ENCODE data around the gene CFAP46.
"Not testable (repeated sequence)": the region's sequence is repeated elsewhere in the genome, so short reads cannot be mapped to it uniquely, and the experiment has no call there.

The CFAP46 gene

DNA sequence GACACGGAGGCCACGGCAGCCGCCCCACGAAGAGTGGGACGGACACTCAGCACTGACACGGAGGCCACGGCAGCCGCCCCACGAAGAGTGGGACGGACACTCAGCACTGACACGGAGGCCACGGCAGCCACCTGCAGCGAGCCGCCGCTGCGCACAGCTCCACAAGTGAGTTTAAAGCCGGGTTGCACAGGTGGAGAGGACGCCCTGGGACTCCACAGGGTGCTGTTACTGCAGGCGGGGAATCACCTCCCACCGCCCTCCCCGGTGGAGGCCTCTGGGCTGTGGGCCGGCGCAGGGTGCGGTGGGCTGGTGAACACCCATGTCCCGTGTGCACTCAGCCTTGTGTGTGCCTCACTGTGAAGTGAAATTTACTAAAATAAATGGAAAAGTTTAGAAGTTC lies 169.6 kb downstream of the CFAP46 start:
- H2BK15ac ChIP-seq (ENCODE audit: low read length); H3K9me3 ChIP-seq (replicated peaks in 1 of 2; ENCODE audit: control insufficient read depth in 2 of 2, insufficient read depth in 1 of 2, low read depth in 1 of 2, low read length in 2 of 2); H4K8ac ChIP-seq (ENCODE audit: low read depth, low read length); H2AK5ac ChIP-seq (ENCODE audit: low read depth, low read length); H3K36me3 ChIP-seq (replicated peaks in 1 of 2; ENCODE audit: control insufficient read depth in 2 of 2, insufficient read depth in 2 of 2, low read length in 2 of 2); H3K4me3 ChIP-seq (ENCODE audit: low read length in 2 of 2); H3K9ac ChIP-seq (ENCODE audit: low read depth, low read length, poor library complexity); H3K18ac ChIP-seq (ENCODE audit: low read length); H2BK12ac ChIP-seq (ENCODE audit: low read length); H3K79me1 ChIP-seq (ENCODE audit: low read depth, low read length); H3K23ac ChIP-seq (ENCODE audit: low read depth, low read length, poor library complexity); H3K27me3 ChIP-seq (ENCODE audit: control insufficient read depth in 3 of 3, insufficient read depth in 3 of 3, low read depth in 1 of 3, low read length in 3 of 3); H4K91ac ChIP-seq (ENCODE audit: low read depth, low read length, poor library complexity); H3K14ac ChIP-seq (ENCODE audit: low read length); H2BK5ac ChIP-seq (ENCODE audit: low read length); H2BK120ac ChIP-seq (ENCODE audit: low read depth, low read length); H3K4ac ChIP-seq (ENCODE audit: low read length); H2AFZ ChIP-seq (ENCODE audit: low read length); DNase-seq (ENCODE audit: low spot score); H3K4me1 ChIP-seq (ENCODE audit: control insufficient read depth in 2 of 2, insufficient read depth in 1 of 2, low read depth in 1 of 2, low read length in 2 of 2); H3K4me2 ChIP-seq (ENCODE audit: insufficient read depth, low read length, poor library complexity, severe bottlenecking); H3K27ac ChIP-seq (replicated peaks; ENCODE audit: low read length): not testable (repeated sequence)
- WGBS, 2 donors (ENCODE audit: extremely low coverage in 2 of 2, insufficient read length in 2 of 2, insufficient replicate concordance in 1 of 2), result no CpG with 5 or more reads among the region's 25 CpGs

DNA sequence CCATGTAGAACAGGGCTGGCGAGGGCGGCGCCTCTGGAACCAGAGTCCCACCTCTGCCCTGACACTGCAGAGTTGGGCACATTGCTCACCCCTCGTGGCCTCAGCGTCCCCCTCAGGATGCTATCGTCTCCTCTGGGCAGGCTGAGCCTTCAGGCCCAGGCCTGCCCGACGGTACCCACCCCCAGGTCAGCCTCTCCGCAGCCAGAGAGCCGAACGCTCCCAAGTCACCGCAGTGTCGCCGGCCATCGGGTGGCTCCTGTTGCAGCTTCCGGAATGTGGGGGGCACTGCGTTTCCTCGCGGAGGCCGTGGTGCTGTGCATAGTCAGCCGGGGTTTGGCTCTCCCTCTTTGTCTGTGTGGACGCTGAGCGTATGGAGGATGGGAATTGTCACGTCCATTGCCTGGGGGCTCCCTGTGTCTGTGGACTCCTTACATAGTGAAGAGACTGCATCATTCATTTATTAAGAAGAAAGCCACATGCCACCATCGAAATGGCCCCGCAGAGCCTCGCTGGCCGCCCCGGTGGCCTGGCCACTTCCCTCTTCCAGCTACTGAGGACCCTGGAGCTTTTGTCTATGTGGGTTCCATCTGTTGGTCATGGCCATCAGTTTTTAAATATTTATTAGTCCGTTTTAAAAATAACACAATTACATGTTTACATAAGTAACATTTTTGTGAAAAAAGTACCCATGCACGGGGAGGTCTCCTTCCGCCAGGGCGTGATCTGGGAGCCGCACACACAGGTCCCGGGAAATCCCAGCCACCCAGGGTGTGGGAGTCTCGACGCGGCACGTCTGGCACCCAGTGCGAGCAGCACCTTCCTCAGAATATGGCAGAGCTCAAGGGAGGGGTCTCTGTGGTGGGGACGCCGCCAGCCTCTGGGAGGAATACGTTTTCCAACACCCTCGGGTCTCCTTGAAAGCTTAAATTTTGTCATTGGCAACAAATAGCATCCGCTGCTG lies 172.0 kb downstream of the CFAP46 start:
- Histone ChIP-seq H3K36me3 (replicated peaks in 1 of 2; ENCODE audit: control insufficient read depth in 2 of 2, insufficient read depth in 2 of 2, low read length in 2 of 2) (peaks cover 3 to 5% of the 10 kb centered on the region in 2 donors), H3K27ac (replicated peaks; ENCODE audit: low read length) (no peak overlapping the region), H2AFZ (ENCODE audit: low read length) (no peak overlapping the region), H3K18ac (ENCODE audit: low read length) (peak overlapping the region; percentile 38), H3K4me2 (ENCODE audit: insufficient read depth, low read length, poor library complexity, severe bottlenecking) (no peak overlapping the region), H3K23ac (ENCODE audit: low read depth, low read length, poor library complexity) (peak overlapping the region; percentile 43), H3K4ac (ENCODE audit: low read length) (no peak overlapping the region), H4K91ac (ENCODE audit: low read depth, low read length, poor library complexity) (no peak overlapping the region), H2AK5ac (ENCODE audit: low read depth, low read length) (no peak overlapping the region), H3K27me3 (ENCODE audit: control insufficient read depth in 3 of 3, insufficient read depth in 3 of 3, low read depth in 1 of 3, low read length in 3 of 3) (no peaks in the 10 kb centered on the region), H3K9me3 (replicated peaks in 1 of 2; ENCODE audit: control insufficient read depth in 2 of 2, insufficient read depth in 1 of 2, low read depth in 1 of 2, low read length in 2 of 2) (peaks cover 7 to 10% of the 10 kb centered on the region in 2 donors), H3K79me1 (ENCODE audit: low read depth, low read length) (peaks cover 2% of the 10 kb centered on the region), H2BK15ac (ENCODE audit: low read length) (no peak overlapping the region), H3K14ac (ENCODE audit: low read length) (peak overlapping the region; percentile 56), H2BK120ac (ENCODE audit: low read depth, low read length) (no peak overlapping the region), H4K8ac (ENCODE audit: low read depth, low read length) (no peak overlapping the region), H2BK12ac (ENCODE audit: low read length) (no peak overlapping the region), H2BK5ac (ENCODE audit: low read length) (no peak overlapping the region), H3K9ac (ENCODE audit: low read depth, low read length, poor library complexity) (no peak overlapping the region), H3K4me3 (ENCODE audit: low read length in 2 of 2) (no peak overlapping the region), H3K4me1 (ENCODE audit: control insufficient read depth in 2 of 2, insufficient read depth in 1 of 2, low read depth in 1 of 2, low read length in 2 of 2) (peaks cover 0 to 2% of the 10 kb centered on the region in 2 donors)
- WGBS, 2 donors (ENCODE audit: extremely low coverage in 2 of 2, insufficient read length in 2 of 2, insufficient replicate concordance in 1 of 2), result no CpG with 5 or more reads among the region's 45 CpGs
- DNase-seq (ENCODE audit: low spot score), result no peak

DNA sequence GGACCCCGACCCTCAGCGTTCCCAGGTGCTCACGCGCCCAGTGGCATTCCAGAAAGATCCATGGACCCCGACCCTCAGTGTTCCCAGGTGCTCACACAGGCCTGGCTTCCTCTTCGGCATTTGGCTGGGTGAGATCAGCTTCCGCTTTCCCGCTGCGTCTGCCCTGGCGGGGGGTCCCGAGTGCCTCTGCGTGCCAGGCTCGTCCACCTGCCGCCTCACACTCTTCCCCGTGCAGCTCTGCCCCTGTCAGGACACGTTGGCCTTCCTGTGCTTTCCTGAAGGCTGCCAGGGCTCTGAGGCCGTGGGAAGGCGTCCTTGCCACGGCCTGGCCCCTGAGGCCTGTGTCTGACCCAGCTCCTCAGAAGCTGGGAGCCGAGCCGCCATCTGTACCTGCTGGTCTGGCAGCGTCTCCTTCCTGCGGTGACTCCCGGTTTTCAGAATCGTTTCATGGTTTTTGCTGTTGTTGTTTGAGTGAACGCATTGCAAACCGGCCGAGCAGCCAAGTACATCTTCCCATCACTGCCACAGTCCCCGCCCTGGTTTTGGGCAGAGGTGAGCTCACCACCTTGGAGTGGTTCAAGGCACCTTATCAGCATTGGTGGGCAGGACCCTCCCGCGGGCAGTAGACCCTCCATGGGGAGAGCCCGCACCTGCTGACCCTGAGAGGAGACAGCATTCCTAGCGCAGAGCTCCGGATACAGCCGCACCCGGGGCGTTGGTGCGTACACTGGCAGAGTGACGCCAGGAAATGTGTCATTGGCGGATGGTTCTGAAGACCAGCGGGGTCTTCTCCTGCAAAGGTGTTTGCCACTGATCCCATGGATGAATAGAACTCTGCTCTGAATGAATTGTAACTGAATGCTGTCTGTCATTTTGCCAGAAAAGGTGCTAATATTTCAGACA lies 173.8 kb downstream of the CFAP46 start:
- peak overlapping the region; percentile 38 for H3K14ac ChIP-seq (ENCODE audit: low read length)
- H3K27ac ChIP-seq (replicated peaks; ENCODE audit: low read length), result no peak overlapping the region
- peak overlapping the region; percentile 73 for H3K23ac ChIP-seq (ENCODE audit: low read depth, low read length, poor library complexity)
- no peaks in the 10 kb centered on the region for H3K4me1 ChIP-seq (ENCODE audit: control insufficient read depth in 2 of 2, insufficient read depth in 1 of 2, low read depth in 1 of 2, low read length in 2 of 2)
- H2AFZ ChIP-seq (ENCODE audit: low read length), result no peak overlapping the region
- H3K27me3 ChIP-seq (ENCODE audit: control insufficient read depth in 3 of 3, insufficient read depth in 3 of 3, low read depth in 1 of 3, low read length in 3 of 3), result no peaks in the 10 kb centered on the region
- DNase-seq (ENCODE audit: low spot score), result no peak
- WGBS, 2 donors (ENCODE audit: extremely low coverage in 2 of 2, insufficient read length in 2 of 2, insufficient replicate concordance in 1 of 2), result no CpG with 5 or more reads among the region's 41 CpGs
- peak overlapping the region; percentile 48 for H2BK5ac ChIP-seq (ENCODE audit: low read length)
- no peak overlapping the region for H3K9ac ChIP-seq (ENCODE audit: low read depth, low read length, poor library complexity)
- H2AK5ac ChIP-seq (ENCODE audit: low read depth, low read length), result no peak overlapping the region
- H4K8ac ChIP-seq (ENCODE audit: low read depth, low read length), result no peak overlapping the region
- peak overlapping the region; percentile 64 for H3K18ac ChIP-seq (ENCODE audit: low read length)
- no peak overlapping the region for H3K4me3 ChIP-seq (ENCODE audit: low read length in 2 of 2)
- no peak overlapping the region for H3K4ac ChIP-seq (ENCODE audit: low read length)
- H2BK12ac ChIP-seq (ENCODE audit: low read length), result no peak overlapping the region
- peaks cover 2% of the 10 kb centered on the region for H3K79me1 ChIP-seq (ENCODE audit: low read depth, low read length)
- peaks cover 3 to 6% of the 10 kb centered on the region in 2 donors for H3K36me3 ChIP-seq (replicated peaks in 1 of 2; ENCODE audit: control insufficient read depth in 2 of 2, insufficient read depth in 2 of 2, low read length in 2 of 2)
- H4K91ac ChIP-seq (ENCODE audit: low read depth, low read length, poor library complexity), result no peak overlapping the region
- H2BK15ac ChIP-seq (ENCODE audit: low read length), result no peak overlapping the region
- H3K4me2 ChIP-seq (ENCODE audit: insufficient read depth, low read length, poor library complexity, severe bottlenecking), result no peak overlapping the region
- H2BK120ac ChIP-seq (ENCODE audit: low read depth, low read length), result no peak overlapping the region
- peaks cover 7 to 11% of the 10 kb centered on the region in 2 donors for H3K9me3 ChIP-seq (replicated peaks in 1 of 2; ENCODE audit: control insufficient read depth in 2 of 2, insufficient read depth in 1 of 2, low read depth in 1 of 2, low read length in 2 of 2)

DNA sequence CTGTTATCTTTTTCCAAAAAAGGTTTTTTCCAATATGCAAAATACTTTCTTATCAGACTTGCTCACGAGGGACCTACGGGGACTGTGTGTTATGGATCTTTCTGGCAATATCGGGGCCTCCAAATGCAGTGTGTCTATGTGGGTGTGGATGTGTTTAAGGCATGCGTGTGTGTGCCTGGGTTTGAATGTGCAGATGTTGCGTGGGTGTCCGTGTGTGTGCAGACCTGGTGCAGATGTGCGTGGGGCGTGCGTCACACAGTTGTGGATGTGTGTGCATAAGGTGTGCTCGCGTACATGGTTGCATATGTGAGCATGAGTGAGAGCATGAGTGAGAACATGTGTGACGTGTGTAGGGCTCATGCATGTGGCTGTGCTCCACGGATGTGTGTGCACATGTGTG lies 176.1 kb downstream of the CFAP46 start:
- peaks cover 18 to 20% of the 10 kb centered on the region in 2 donors for H3K9me3 ChIP-seq (replicated peaks in 1 of 2; ENCODE audit: control insufficient read depth in 2 of 2, insufficient read depth in 1 of 2, low read depth in 1 of 2, low read length in 2 of 2)
- no peak overlapping the region for H3K9ac ChIP-seq (ENCODE audit: low read depth, low read length, poor library complexity)
- H3K36me3 ChIP-seq (replicated peaks in 1 of 2; ENCODE audit: control insufficient read depth in 2 of 2, insufficient read depth in 2 of 2, low read length in 2 of 2), result peaks cover 3 to 8% of the 10 kb centered on the region in 2 donors
- H3K4ac ChIP-seq (ENCODE audit: low read length), result no peak overlapping the region
- no peaks in the 10 kb centered on the region for H3K4me1 ChIP-seq (ENCODE audit: control insufficient read depth in 2 of 2, insufficient read depth in 1 of 2, low read depth in 1 of 2, low read length in 2 of 2)
- H3K79me1 ChIP-seq (ENCODE audit: low read depth, low read length), result peaks cover 2% of the 10 kb centered on the region
- H3K27ac ChIP-seq (replicated peaks; ENCODE audit: low read length), result no peak overlapping the region
- no peak overlapping the region for H2BK5ac ChIP-seq (ENCODE audit: low read length)
- no peak overlapping the region for H3K4me2 ChIP-seq (ENCODE audit: insufficient read depth, low read length, poor library complexity, severe bottlenecking)
- no peak overlapping the region for H3K18ac ChIP-seq (ENCODE audit: low read length)
- no peak overlapping the region for H3K23ac ChIP-seq (ENCODE audit: low read depth, low read length, poor library complexity)
- H2AK5ac ChIP-seq (ENCODE audit: low read depth, low read length), result no peak overlapping the region
- no peak for DNase-seq (ENCODE audit: low spot score)
- no peak overlapping the region for H2BK12ac ChIP-seq (ENCODE audit: low read length)
- H3K14ac ChIP-seq (ENCODE audit: low read length), result no peak overlapping the region
- no CpG with 5 or more reads among the region's 13 CpGs for WGBS, 2 donors (ENCODE audit: extremely low coverage in 2 of 2, insufficient read length in 2 of 2, insufficient replicate concordance in 1 of 2)
- no peaks in the 10 kb centered on the region for H3K27me3 ChIP-seq (ENCODE audit: control insufficient read depth in 3 of 3, insufficient read depth in 3 of 3, low read depth in 1 of 3, low read length in 3 of 3)
- no peak overlapping the region for H2BK15ac ChIP-seq (ENCODE audit: low read length)
- no peak overlapping the region for H4K8ac ChIP-seq (ENCODE audit: low read depth, low read length)
- no peak overlapping the region for H2BK120ac ChIP-seq (ENCODE audit: low read depth, low read length)
- no peak overlapping the region for H4K91ac ChIP-seq (ENCODE audit: low read depth, low read length, poor library complexity)
- no peak overlapping the region for H2AFZ ChIP-seq (ENCODE audit: low read length)
- H3K4me3 ChIP-seq (ENCODE audit: low read length in 2 of 2), result peak overlapping the region in 1 of 2 donors; percentile 20

Measured in neuronal stem cell (in vitro differentiated cells).